HG02623 (cell line): Measurements from ENCODE around the gene FHL2.

ENCODE experiments used
- ATAC-seq: cut with Tn5 transposase; IDR thresholded peaks from one replicate; pipeline ENCODE4 v1.9.1; 2021; ENCODE audit warnings: moderate library complexity; ENCODE audit not compliant: unreplicated experiment

The FHL2 gene

DNA sequence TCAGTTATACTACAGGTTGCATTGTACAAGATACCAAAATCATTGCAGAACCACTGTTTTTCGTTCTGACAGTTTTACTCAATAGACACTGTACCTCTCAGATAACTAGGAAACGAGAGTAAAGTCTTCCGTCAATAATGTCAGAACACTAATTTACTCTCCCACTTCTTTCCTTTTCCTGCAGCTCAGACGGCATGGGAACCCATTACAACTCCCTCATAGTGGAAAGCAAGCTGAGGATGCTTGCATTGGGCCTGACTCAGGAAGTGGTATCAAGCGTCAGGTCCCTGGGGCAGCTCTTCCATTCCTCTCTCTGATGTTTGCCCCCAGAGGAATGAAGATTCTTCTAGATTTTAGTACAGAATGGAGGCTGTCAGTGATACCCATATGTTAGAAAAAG, 23.9 kb upstream of the FHL2 start:
- no peak for ATAC-seq

DNA sequence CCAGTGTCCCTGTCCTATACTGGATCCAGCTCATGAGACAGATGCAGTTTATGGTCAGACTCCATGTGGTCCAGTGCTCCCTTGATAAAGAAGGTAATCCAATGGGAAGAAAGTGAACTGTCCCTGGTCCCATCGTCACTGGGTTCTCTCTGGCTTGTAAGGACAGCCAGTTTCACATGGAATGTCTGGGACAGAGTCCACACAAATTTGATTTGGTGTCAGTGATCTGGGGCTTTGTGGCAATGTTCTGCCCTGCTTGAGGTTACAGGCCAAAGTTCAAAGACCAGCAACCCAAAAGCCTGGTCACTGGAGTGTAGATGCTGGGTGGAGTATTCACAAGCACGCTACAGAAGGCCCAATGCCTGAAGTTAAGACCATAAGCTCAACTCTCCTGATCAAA, 22.2 kb upstream of the FHL2 start:
- ATAC-seq = no peak

DNA sequence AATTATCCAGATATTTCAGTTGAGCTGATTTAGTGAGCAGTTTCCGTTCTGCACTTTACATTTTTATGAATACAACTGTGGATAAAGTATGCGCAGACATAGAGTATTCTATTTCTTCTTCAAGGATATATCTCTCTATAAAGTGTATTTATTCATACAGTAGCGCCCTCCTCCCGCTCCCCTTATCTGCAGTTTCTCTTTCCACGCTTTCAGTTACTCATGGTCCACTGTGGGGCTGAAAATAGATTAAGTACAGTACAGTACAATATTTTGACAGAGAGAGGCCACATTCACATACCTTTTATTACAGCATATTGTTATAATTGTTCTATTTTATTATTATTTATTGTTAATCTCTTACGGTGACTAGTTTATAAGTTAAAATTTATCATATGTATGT, 19.7 kb upstream of the FHL2 start:
- ATAC-seq = no peak

DNA sequence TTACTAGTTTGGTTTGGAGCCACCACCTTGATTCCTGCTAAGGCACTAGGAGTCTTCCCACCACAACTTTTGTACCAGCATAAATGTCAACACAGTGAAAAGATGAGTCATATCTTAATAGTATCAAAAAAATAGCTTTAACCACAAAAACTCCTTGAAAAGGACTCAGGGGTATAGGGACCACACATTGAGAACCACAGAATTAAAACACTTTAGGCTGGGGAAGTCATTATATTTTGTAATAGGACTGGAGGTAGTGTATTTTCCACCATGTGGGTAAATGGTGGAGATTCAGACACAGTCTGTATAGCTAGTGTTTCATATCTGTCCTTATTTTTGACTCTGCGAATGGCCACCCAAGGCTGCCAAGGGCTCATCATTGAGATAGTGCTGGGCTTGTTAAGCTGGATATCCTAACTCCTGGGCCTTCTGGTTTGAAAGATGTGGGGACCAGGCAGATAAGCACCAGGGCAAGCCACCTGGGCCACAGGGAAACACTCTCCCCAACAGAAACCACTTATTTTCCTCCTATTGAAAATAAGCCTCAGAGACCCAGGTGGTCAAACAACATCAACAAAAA, 19.1 kb upstream of the FHL2 start:
- no peak for ATAC-seq

DNA sequence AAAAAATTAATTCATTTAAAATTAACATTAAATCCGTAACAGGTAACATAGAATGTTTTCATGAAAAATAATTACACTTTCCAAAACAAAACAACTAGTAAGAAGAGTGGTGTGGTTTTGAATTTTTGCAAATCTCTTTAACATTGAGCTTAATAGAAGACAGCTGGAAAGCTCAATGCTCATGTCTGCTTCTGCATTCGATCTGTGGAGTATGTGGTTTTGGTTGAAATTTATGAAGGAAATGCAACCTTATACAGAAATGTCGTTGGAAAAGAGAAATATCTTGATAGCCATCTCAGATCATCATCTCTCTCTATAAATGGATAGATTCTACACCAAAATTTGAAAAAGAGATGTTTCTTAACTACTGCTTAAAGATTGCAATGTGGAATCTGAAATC, 17.3 kb upstream of the FHL2 start:
- ATAC-seq = no peak

DNA sequence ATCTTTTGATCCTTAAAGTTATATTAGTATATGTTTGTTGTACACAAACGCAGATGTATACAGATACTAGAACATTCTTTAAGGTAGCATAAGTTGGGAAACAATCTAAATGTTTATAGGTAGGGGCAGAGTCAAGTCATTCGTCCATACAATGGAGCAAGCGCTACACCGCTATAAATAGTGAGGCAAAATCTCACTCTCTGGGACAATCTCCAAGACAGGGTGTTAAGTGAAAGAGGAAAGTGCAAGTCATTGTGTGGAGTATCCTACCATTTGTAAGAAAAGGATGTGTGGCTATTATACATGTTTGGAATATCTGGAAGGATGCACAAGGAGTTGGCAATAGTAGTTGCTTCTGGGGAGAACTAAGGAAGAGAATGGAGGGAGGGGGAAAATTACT, 16.2 kb upstream of the FHL2 start:
- ATAC-seq = no peak

DNA sequence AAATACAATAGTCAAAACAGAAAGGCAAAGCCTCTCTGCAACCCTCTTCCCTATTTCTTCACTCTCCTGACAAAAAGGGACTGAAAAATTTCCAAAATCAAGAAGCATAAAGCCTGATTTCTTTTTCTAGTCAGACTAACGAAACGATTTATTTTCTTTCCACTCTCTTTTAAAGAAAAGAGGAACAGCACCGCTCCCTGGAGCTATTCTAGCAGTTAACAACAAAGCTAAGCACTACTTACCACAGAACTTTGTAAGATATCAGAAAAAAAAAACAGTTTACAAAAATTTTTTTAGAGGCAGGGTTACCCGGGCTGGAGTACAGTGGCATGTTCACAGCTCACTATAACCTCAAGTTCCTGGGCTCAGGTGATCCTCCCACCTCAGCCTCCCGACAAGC, 14.4 kb upstream of the FHL2 start:
- ATAC-seq = no peak

DNA sequence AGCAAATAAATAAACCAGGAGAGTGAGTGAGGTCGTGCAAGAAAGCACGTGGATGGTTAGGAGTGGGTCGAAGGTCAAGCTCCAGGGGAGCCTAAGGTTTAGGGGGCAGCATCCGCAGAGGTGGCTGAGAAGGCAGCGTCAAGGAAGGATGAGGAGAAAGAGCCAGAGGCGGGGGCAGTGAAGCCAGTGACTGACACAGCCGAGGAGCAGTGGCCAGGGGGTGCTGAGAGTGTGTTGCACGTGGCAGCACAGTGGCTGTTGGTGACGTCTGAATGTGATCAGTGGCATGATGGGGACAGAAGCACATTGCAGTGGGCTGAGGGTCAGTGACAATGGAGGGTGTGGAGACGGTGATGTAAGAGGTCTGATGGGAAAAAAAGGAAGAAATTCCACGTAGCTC, 13.7 kb upstream of the FHL2 start:
- ATAC-seq = no peak

DNA sequence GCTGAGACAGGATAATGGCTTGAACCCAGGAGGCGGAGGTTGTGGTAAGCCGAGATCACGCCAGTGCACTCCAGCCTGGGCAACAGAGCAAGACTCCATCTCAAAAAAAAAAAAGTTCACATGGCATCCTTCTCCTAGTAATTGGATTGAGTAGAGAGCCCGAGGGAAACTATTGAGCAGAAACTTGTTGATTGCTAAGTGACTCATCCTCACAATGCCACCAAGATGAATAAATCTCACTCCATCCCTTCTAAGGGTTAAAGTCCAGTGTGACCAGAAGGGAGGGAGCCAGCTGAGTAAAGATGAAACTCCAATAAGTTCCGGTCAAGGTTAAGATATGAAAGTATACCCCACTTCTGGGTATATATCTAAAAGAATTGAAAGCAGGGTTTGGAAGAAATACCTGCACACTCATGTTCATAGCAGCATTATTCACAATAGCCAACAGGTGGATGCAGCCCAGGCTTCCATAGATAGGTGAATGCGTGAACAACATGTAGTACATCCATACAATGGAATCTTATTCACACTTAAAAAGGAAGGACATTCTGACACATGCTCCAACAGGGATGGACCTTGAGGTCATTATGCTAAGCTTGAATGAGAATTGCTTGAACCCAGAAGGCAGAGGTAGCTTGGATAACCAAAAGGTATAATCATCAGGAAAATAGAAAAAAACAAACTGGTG, 13.0 kb upstream of the FHL2 start:
- ATAC-seq = no peak

DNA sequence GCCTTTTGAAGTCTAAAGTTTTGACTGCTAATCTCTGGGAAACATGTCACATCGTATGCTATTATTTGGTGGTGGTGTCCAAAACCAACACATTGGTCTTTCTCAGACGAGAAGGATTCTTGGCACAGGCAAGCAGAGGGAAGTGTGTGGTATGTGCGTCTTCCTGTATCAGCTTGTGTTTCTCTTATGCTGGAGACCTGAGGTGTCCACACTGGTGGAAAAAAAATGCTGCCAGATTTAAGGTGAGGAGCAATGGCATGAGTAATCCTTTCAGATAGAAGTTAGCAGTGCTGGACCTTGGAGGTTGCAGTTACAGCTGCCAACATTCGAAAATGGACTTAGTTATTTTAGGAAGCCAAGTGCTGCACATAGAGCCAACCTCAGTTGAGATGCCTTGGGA, 11.7 kb upstream of the FHL2 start:
- no peak for ATAC-seq

DNA sequence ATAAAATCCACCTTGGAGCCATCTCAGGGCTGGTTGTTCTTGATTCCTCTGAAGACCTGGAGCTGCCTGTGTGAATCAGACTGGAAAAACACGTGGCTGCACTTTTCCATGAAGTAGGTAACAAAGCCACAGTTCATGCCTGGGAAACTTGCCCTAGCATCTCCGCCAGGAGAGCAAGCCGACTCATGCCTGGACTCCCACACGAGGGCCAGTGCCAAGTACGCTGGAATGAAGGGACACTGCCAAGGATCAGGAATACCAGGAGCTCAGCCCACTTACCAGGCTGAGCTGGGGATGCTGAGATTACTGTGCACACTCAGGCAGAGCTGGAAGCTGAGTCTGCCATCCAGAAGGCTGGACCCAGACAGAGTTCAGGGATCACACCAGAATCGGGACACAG, 10.9 kb upstream of the FHL2 start:
- no peak for ATAC-seq

DNA sequence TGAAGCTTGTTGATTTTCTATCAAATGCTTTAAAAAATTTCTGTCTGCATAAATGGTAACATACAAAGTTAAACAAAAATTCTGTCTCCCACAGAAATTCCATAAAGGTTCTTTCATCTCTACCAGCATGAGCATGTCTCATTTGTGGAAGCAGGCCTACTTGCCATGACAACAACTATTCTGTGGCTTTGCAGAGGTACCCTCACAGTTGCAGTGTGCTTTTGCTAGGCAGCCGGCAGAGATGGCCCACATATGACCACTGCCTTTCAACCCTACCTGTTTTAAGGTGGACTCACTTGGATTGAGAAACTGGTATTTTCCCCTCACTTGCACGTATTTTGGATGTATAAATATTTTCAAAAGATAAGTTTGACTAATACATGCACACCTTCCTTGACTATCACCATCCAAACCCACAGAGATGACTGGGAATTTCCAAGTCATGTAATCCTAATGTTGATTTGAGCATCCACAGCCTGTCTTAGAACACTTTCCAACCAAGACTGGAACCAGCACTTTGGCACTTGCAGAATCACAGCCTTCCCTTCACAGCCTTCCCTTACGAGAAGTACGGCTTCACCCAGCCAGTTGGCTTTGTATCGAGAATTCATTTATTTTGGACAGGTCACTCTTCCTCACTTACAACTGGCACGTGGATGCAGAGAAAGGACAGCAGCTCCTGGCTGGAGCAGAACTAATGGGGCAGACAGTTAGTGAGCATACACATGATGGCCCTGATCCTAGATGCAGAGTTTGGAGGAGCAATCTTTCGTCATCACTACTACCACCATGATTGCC, 9.3 kb upstream of the FHL2 start:
- ATAC-seq = no peak

DNA sequence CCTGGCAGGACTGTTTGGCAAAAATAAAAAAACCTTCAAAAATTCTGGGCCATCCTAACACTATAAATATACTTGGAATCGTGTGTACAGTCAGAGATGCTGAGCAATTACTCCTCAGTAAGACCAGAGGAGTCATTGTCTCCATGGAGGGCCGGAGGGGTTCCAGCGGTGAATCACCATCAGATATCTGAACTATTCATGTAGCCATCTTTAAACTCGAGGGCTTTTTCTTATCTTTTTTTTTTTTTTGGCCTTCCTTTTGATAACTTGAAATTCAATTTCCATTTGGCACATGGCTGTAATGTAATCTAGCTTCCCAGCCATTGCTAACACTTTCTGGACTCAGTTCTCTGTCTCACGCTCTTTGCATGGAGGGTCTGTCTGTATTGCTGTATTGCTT, 7.4 kb upstream of the FHL2 start:
- no peak for ATAC-seq

DNA sequence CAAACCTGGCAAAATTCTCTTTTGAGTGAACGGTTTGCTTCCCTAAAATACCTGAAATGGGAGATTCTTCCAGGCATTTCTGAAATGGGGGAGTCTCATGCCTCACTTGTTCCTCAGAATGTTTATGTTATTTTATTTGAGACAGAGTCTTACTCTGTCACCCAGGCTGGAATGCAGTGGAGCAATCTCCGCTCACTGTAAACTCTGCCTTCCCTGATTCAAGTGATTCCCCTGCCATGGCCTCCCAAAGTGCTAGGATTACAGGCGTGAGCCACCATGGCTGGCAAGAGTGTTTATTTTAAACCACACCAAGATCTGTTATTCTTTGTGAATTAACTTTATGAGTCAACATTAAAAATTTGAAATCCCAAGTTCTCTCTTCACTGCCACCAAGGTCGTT, 6.4 kb upstream of the FHL2 start:
- ATAC-seq = no peak

DNA sequence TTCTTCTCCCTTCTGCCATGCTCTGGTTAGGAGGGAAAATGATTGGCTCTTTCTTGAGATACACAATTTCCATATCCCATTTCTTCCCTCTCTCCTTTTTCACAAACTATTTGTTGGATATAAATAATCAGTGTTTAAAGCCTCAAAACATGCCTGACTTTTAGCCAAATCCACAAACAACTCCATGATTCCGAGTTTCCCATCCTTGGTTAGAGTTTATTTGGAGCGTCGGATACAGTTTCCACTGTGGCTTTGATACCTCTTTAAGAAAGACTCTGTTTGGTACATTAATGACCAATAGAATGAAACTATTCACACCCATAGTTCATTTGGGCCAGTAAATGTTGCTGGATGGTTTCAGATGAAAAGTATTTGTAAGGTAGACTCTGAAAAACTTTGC, 5.9 kb upstream of the FHL2 start:
- ATAC-seq = no peak

DNA sequence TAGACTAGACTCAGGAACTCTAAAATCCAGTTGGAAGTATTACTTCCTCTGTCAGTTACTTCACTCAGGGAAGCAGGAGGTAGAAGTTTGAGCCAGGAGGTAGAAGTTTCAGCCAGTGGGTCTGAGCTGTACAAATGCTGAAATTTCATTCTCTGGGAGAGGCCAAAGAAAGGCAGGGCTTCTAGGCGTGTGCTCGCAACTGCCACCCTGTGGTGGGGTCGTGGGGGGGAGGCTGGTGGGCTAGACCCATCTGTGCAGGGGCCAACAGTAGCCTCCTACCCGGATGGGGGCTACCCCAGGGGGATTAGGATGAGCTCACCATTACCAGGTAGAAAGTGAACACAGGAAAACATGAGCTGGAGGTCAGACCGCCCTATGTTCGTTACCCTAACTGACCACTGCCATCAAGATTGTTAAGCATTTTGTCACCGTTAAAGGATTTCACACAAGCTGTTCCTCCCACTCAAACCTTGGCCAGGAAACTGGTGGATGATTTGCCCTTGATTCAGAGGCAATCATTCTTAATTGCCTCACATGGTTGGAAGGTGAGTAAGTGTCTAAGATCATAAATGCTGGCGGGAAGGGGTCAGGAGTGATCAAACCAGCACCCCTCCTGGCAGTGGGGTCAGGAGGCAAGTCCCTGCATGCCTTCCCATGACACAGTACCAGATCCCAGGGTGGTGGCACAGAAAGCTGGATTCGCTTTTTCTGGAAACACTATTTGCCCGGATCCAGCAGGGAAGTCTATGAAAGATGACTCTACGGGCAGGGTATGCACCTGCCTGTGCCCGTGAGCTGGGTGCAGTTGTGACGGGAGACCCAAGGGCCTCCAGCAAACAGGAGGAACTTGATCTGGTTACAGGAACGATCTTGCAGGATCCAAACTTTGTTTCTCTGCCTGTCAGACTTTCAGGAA, 5.2 kb upstream of the FHL2 start:
- ATAC-seq = no peak

DNA sequence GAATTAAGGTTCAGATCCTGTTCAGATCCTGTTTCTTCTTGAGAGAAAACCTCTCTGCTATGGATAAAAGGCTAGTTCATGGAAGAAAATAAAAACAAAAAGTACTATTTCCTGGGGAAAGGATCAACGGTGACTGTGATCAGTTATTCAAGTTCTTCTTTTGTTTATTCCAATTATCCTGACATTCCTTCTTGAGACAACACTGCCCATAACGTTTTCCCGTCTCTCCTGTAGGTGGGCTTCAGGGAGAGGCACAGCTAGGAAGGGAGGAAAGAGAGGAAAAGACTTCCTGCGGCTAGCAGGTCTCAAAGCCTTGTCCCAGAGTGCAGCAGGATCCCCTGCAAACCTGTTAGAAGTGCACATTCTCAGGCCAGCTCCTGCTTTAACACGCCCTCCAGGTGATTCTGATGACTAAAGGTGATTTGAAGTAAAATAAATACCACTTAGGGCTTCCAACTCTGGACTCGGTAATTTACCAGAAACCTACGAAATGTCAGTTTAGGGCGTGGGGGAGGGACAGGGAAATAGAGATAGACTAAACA, 4.5 kb upstream of the FHL2 start:
- ATAC-seq = no peak

DNA sequence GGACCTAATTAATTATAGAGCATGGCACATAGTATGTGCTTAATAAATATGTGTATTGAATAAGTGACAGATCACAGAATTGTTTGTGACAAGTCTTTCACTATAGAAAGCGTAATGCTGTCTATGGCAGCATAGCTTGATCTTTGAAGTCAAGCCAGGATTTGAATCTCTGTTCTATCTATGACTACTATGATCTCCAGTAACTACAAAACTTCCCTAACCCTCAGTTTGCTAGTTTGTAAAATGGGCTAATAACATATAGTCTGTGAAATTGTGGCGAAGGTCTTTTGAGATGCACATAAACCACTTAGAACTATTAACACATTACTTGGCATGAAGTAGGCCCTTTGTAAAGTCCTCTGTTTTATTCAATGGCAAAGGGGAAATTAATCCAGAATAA, 4.0 kb upstream of the FHL2 start:
- ATAC-seq = no peak

DNA sequence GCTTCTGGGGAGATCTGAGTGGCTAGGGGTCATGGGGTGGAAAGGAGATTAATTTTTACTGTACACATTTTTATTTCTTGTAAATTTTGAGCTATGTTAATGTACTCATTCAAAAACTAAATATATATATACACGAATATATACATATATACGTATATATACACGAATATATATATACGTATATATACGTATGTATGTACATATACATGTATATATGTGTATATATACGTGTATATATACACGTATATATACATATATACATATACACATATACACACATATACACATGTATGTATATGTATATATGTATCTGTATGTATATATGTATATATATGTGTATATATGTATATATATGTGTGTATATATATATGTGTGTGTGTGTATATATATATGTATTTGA, 3.0 kb upstream of the FHL2 start:
- no peak for ATAC-seq

DNA sequence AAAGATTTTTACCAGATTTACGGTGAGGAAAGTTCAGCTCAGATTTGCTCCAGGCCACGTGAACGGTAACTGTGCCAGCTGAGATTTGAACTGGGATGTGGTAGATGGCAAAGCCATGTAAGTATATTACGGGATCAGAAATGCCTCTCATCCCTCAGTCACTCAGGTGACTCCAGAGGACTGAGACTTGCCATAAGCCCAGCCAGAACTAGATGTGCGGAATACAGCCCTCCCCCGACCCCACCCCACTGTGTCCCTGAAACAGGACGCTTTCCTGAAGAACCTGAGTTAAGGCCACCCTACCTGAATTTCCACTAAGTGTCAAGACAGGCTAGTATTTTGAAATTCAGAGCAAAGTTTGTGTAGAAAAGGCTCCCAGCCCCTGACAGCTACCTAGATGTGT, 1.3 kb upstream of the FHL2 start:
- no peak for ATAC-seq

DNA sequence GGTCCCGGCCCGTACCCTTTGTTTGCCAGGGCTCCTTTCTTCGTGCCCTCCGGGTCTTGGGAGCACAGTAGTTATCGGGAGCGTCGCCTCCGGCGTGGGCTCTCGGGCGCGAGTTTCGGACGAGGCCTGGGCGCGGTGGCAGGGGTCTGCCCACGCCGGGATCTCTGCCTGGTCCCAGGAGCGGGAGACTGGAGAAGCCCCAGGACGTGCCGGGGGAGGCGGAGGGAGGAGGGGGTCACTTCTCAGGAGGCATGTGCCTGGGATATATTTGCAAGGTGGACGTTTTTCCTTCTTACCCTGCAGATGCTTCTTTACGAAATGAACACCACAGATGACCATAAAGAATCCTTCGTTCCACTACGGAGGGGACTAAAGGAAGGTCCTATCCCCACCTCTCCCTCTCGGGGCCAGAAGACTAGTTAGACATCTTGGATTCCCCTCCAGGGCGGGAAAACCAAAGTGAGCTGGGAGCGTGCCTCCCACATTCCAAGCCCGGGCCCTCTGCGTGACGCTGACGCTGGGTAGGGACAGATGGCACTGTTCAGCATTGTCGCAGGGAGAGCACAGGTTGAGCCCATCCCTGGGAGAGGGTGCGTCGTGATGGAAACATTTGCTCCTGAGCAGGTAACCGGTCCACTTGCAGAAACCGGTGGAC, 483 bp upstream of the FHL2 start:
- ATAC-seq = no peak
